DND-41 (cell line): ENCODE measurements around the gene SCUBE2.

Source experiments
- EZH2 ChIP-seq: IDR thresholded peaks from 3 replicates; pipeline ENCODE4 v1.6.1; 2012; ENCODE audit warnings: borderline replicate concordance, low read depth, mild to moderate bottlenecking, moderate library complexity, low read length, inconsistent platforms; ENCODE audit not compliant: severe bottlenecking
- TF ChIP-seq, protein P1 (sequence below): IDR thresholded peaks from 2 replicates; pipeline ENCODE4 v1.5.1; 2012; ENCODE audit warnings: borderline replicate concordance, low read length, moderate library complexity, mild to moderate bottlenecking; ENCODE audit not compliant: poor library complexity, severe bottlenecking; ENCODE audit errors: extremely low read depth

DNA sequence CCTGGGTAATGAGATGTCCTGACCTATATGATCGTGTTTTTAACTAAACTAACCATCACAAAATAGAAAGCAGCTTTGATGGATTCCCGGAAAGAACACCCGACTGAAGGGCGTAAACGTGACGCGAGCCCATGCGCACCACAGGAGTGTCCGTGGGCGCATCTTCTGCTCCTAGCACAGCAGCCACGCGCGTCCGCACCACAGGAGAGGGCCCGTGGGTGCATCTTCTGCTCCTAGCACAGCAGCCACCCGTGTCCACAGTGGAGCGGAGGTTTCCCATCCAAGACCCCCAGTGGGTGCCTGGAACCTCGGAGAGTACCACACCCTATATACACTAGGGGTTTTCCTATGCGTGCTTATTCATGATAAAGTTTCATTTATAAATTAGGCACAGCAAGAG is 51.5 kb downstream of the SCUBE2 start:
- TF ChIP-seq, protein P1, sequence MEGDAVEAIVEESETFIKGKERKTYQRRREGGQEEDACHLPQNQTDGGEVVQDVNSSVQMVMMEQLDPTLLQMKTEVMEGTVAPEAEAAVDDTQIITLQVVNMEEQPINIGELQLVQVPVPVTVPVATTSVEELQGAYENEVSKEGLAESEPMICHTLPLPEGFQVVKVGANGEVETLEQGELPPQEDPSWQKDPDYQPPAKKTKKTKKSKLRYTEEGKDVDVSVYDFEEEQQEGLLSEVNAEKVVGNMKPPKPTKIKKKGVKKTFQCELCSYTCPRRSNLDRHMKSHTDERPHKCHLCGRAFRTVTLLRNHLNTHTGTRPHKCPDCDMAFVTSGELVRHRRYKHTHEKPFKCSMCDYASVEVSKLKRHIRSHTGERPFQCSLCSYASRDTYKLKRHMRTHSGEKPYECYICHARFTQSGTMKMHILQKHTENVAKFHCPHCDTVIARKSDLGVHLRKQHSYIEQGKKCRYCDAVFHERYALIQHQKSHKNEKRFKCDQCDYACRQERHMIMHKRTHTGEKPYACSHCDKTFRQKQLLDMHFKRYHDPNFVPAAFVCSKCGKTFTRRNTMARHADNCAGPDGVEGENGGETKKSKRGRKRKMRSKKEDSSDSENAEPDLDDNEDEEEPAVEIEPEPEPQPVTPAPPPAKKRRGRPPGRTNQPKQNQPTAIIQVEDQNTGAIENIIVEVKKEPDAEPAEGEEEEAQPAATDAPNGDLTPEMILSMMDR, result no peak
- no peak for TF ChIP-seq EZH2
